ENCODE measurements around the gene HS3ST3B1.

Gene HS3ST3B1

DNA sequence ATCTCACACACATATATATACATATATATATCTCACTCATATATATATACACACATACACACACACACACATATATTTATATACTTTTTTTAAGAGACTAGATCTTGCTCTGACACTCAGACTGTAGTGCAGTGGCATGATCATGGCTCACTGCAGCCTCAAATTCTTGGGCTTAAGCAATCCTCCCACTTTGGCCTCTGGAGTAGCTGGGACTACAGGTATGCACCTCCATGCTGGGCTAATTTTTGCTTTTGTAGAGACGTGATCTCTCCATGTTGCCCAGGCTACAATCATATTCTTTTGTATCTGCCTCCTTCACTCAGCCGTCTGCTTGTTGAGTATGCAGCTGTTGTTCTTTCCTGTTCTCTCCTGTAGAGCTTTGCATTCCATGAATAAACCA lies 60.6 kb downstream of the HS3ST3B1 start:
- no peak for TF ChIP-seq CTCF (IDR thresholded peaks at IDR 0.05; ENCODE audit: insufficient read depth, low read length, poor library complexity, severe bottlenecking)
- DNase-seq (ENCODE audit: extremely low read depth, insufficient read length), result no peak
- Histone ChIP-seq H3K27me3 (replicated peaks; ENCODE audit: control insufficient read depth, insufficient read depth, low read length) (no peaks in the 10 kb centered on the region), H3K4me3 (replicated peaks; ENCODE audit: low read depth, low read length) (no peak overlapping the region), H3K36me3 (ENCODE audit: control insufficient read depth, insufficient read depth, low read length) (no peaks in the 10 kb centered on the region)

DNA sequence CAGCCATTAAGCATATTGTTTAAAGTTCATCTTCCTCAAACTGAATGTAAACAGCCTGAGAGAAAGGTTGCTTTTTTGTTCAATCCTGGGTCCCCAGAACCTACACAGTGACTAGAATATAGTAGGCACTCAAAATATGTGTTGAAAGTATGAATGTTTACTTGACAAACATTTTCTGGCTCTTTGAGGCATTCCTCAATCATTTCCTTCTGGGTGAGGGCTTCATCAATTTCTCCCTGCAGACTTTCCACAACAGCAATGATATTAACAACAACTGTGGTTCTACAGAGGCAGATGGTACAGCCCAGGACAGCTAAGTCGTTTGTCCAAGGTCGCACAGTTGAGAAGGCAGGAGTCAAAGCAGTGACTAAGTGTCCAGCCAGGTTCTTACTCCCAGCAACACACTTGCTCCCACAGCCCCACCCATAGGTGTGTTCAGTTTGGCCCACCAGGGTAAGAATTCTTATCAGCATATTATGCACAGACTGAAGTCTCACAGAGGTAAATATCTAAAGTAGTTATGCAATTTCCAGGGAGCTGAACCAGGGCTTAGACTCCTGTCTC lies 61.1 kb downstream of the HS3ST3B1 start:
- no peak for DNase-seq (ENCODE audit: extremely low read depth, insufficient read length)

GRCh38 chr17:14366199-14366598 lies 65.3 kb downstream of the HS3ST3B1 start:
- TF ChIP-seq CTCF (IDR thresholded peaks at IDR 0.05; ENCODE audit: insufficient read depth, low read length, poor library complexity, severe bottlenecking), result no peak
- Histone ChIP-seq H3K27me3 (replicated peaks; ENCODE audit: control insufficient read depth, insufficient read depth, low read length) (no peaks in the 10 kb centered on the region), H3K36me3 (ENCODE audit: control insufficient read depth, insufficient read depth, low read length) (no peaks in the 10 kb centered on the region), H3K4me3 (replicated peaks; ENCODE audit: low read depth, low read length) (no peak overlapping the region)
- no peak for DNase-seq (ENCODE audit: extremely low read depth, insufficient read length)

More for the DNA sequence above, 61.1 kb downstream of the HS3ST3B1 start:
- no peak overlapping the region for H3K4me3 ChIP-seq (replicated peaks; ENCODE audit: low read depth, low read length)
- no peak for TF ChIP-seq CTCF (IDR thresholded peaks at IDR 0.05; ENCODE audit: insufficient read depth, low read length, poor library complexity, severe bottlenecking)
- no peaks in the 10 kb centered on the region for H3K36me3 ChIP-seq (ENCODE audit: control insufficient read depth, insufficient read depth, low read length)
- H3K27me3 ChIP-seq (replicated peaks; ENCODE audit: control insufficient read depth, insufficient read depth, low read length), result no peaks in the 10 kb centered on the region

DNA sequence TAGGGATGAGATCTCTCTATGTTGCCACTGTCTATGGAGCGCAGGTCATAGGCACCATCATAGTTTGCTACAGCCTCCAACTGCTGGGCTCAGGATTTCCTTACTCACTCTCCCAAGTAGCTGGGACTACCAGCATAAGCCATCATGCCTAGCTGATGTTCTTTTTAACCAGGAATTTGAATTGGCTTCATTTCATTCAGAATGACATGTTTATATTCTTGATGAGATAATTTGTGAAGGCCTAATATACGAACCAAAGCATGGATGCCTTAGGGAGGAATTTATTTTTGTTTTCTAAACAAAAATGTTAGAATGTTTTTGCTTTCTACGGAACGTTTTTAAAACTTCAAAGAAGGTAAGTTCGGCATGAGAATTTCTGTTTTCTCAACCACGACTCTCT lies 71.6 kb downstream of the HS3ST3B1 start:
- Histone ChIP-seq H3K36me3 (ENCODE audit: control insufficient read depth, insufficient read depth, low read length) (no peaks in the 10 kb centered on the region), H3K27me3 (replicated peaks; ENCODE audit: control insufficient read depth, insufficient read depth, low read length) (no peaks in the 10 kb centered on the region), H3K4me3 (replicated peaks; ENCODE audit: low read depth, low read length) (no peak overlapping the region)
- TF ChIP-seq CTCF (IDR thresholded peaks at IDR 0.05; ENCODE audit: insufficient read depth, low read length, poor library complexity, severe bottlenecking), result no peak
- no peak for DNase-seq (ENCODE audit: extremely low read depth, insufficient read length)

GRCh38 chr17:14372905-14373613 lies 72.2 kb downstream of the HS3ST3B1 start:
- Histone ChIP-seq H3K4me3 (replicated peaks; ENCODE audit: low read depth, low read length) (no peak overlapping the region), H3K36me3 (ENCODE audit: control insufficient read depth, insufficient read depth, low read length) (no peaks in the 10 kb centered on the region), H3K27me3 (replicated peaks; ENCODE audit: control insufficient read depth, insufficient read depth, low read length) (no peaks in the 10 kb centered on the region)
- DNase-seq (ENCODE audit: extremely low read depth, insufficient read length), result no peak
- no peak for TF ChIP-seq CTCF (IDR thresholded peaks at IDR 0.05; ENCODE audit: insufficient read depth, low read length, poor library complexity, severe bottlenecking)

All from GM06990 (cell line).